Right lobe of liver (tissue), 4 donors: ENCODE measurements around the gene FANCC.

ENCODE experiments used
- POLR2A ChIP-seq: fragments of 450-650 bp; IDR thresholded peaks from one replicate; pipeline ENCODE4 v1.6.1; 2017; ENCODE audit warnings: antibody characterized with exemption, mild to moderate bottlenecking
- TF ChIP-seq, protein P1 (sequence below), 4 donors: fragments of 200-600 bp in 3 of 4; fragments of 450-650 bp in 1 of 4; IDR thresholded peaks; one replicate each; pipeline versions ENCODE4 v1.5.1 to v1.8.0; 2016 to 2022; ENCODE audit warnings: antibody characterized with exemption in 4 of 4, mild to moderate bottlenecking in 2 of 4
- donor health status: DM: no; HTN: no; CAD: no.
- donor health status: DM: no; HTN: no; CAD: no.
- donor health status: DM: no; HTN: yes; CAD: no.

DNA sequence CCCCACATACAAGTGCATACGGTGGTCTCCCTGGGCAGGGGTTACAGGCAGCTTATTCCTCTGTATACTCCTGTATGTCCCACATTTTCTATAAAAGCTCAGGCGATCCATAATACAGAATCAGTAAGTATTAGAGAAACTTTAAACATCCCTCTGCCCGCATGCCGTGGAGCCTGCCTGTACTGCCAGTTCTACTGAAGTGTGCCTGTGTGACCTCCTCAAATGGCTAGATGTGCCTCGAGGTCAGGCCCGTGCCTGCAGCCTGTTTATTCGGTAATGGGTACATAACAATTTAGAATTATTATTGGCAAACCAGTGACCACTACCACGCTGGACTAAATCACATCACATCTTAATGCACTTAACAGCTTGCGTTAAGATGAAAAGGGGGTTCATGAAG is 190.8 kb downstream of the FANCC start:
- TF ChIP-seq, protein P1, sequence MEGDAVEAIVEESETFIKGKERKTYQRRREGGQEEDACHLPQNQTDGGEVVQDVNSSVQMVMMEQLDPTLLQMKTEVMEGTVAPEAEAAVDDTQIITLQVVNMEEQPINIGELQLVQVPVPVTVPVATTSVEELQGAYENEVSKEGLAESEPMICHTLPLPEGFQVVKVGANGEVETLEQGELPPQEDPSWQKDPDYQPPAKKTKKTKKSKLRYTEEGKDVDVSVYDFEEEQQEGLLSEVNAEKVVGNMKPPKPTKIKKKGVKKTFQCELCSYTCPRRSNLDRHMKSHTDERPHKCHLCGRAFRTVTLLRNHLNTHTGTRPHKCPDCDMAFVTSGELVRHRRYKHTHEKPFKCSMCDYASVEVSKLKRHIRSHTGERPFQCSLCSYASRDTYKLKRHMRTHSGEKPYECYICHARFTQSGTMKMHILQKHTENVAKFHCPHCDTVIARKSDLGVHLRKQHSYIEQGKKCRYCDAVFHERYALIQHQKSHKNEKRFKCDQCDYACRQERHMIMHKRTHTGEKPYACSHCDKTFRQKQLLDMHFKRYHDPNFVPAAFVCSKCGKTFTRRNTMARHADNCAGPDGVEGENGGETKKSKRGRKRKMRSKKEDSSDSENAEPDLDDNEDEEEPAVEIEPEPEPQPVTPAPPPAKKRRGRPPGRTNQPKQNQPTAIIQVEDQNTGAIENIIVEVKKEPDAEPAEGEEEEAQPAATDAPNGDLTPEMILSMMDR (IDR thresholded peaks at IDR 0.05) = no peak
- no peak for TF ChIP-seq POLR2A
